Prostate gland (tissue), 2 donors: ENCODE data around the gene SSH2. TPM values are rescaled to one million over a fixed set of nuclear protein-coding genes. Genes with fewer than 3 reads are reported as not detected.

Experiments used
- DNase-seq: peaks from one replicate; pipeline ENCODE4 v3.0.0-alpha.2; 2019; ENCODE audit warnings: low spot score
- H3K27ac ChIP-seq, 2 donors: fragments of 200-600 bp; sonication (generic); 2 replicates each; pipeline ENCODE4 v1.5.1; 2017 to 2019
- H3K27me3 ChIP-seq: fragments of 200-600 bp; sonication (generic); replicated peaks from 2 replicates; pipeline ENCODE4 v1.5.1; 2019; ENCODE audit not compliant: insufficient read depth
- H3K36me3 ChIP-seq, 2 donors: fragments of 200-600 bp; sonication (generic); 1 replicate in 1 of 2; 2 replicates in 1 of 2; pipeline versions ENCODE4 v1.5.1 to v1.8.1; 2017 to 2019
- H3K4me1 ChIP-seq: fragments of 200-600 bp; sonication (generic); replicated peaks from 2 replicates; pipeline ENCODE4 v1.5.1; 2019
- H3K4me3 ChIP-seq, 2 donors: fragments of 200-600 bp; sonication (generic); 2 replicates each; pipeline ENCODE4 v1.5.1; 2017 to 2019
- H3K9me3 ChIP-seq: fragments of 200-600 bp; sonication (generic); 2 replicates; pipeline ENCODE4 v1.5.1; 2017
- POLR2A ChIP-seq: fragments of 450-650 bp; IDR thresholded peaks from one replicate; pipeline ENCODE4 v1.6.1; 2016; ENCODE audit warnings: antibody characterized with exemption, mild to moderate bottlenecking
- POLR2AphosphoS5 ChIP-seq: sonication (generic); formaldehyde crosslinking; IDR thresholded peaks from one replicate; pipeline ENCODE4 v1.6.1; 2017; ENCODE audit warnings: antibody characterized with exemption
- WGBS: methylation state at CpG from one replicate; pipeline ENCODE4 v1.1.5; 2018; 5-methylcytosine and 5-hydroxymethylcytosine counted together
- intact Hi-C: fragments of 100-400 bp; cut with DNase I; formaldehyde crosslinking; loops from one replicate; pipeline ENCODE4 v1.14.2; 2022
- small RNA-seq, 2 donors: library from RNA; depleted of rRNA; stranded (forward); fragments of <200 nt; gene quantifications; one replicate each; pipeline ENCODE3, GENCODE V24; 2016
- total RNA-seq, 2 donors: library from RNA; depleted of rRNA; stranded (reverse); fragments of >200 nt; gene quantifications; one replicate each; pipeline ENCODE4 v1.1.0, GENCODE V29; 2016
- TF ChIP-seq, protein P1 (sequence below), 4 experiments: fragments of 200-600 bp in 2 of 4; fragments of 450-650 bp in 2 of 4; sonication (generic) in 2 of 4; IDR thresholded peaks; 1 replicate in 3 of 4; 2 replicates in 1 of 4; pipeline ENCODE4 v1.5.1; 2016 to 2019; ENCODE audit warnings: antibody characterized with exemption in 4 of 4, mild to moderate bottlenecking in 2 of 4, moderate library complexity in 2 of 4

Gene SSH2
- total RNA-seq, 2 donors from 2014 or later = 10.1 to 27.5 TPM

DNA sequence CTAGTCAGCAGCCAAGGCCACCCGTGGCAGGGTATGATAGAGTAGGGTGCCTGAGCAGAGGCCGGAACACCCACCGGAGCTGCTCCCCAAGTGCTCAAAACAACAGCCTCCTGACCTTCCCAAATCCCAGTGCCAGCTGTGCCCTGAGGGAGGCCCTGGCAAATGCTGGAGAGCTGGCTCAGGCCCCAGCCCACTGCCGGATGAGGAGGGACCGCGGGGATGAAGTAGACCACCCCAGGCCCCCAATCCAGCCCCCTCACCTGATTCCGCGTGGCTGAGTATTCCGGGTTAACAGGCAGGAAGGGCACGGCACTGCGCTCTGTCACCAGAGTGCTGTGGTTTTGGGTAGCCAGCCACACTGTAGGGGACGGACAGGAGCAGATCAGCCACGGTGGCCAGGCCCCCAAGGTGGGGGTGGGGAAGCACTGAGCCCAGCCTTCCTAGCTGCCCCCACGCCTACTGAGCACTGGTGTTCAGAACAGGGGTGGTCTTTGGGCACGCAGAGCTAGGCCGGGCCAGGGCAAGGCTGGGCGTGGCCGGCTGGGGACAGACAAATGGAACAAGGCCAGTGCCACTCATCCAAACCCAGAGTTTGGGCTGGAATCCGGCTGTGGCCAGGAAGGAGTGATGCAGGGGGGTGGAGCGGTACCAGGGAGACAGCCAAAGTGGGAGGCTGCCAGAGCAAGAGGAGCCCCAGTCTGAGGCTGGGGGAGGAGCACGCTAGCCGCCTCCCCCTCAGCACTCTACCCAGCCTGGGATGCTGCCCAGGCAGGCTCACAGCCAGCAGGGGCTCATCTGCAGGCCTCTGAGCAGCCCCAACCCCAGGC, 352.4 kb downstream of the SSH2 start:
- Histone ChIP-seq H3K36me3 (peaks cover 7 to 23% of the 10 kb centered on the region in 2 donors), H3K27ac (no peak overlapping the region), H3K9me3 (no peaks in the 10 kb centered on the region), H3K4me3 (no peak overlapping the region), H3K4me1 (no peaks in the 10 kb centered on the region), H3K27me3 (no peaks in the 10 kb centered on the region)
- intact Hi-C loops = no loop called here
- WGBS = 71% methylated on average over 20 of the region's 22 CpGs
- DNase-seq = no peak
- TF ChIP-seq POLR2A = no peak
- TF ChIP-seq POLR2AphosphoS5 = no peak
- TF ChIP-seq, protein P1, sequence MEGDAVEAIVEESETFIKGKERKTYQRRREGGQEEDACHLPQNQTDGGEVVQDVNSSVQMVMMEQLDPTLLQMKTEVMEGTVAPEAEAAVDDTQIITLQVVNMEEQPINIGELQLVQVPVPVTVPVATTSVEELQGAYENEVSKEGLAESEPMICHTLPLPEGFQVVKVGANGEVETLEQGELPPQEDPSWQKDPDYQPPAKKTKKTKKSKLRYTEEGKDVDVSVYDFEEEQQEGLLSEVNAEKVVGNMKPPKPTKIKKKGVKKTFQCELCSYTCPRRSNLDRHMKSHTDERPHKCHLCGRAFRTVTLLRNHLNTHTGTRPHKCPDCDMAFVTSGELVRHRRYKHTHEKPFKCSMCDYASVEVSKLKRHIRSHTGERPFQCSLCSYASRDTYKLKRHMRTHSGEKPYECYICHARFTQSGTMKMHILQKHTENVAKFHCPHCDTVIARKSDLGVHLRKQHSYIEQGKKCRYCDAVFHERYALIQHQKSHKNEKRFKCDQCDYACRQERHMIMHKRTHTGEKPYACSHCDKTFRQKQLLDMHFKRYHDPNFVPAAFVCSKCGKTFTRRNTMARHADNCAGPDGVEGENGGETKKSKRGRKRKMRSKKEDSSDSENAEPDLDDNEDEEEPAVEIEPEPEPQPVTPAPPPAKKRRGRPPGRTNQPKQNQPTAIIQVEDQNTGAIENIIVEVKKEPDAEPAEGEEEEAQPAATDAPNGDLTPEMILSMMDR (IDR thresholded peaks at IDR 0.05) = no peak

DNA sequence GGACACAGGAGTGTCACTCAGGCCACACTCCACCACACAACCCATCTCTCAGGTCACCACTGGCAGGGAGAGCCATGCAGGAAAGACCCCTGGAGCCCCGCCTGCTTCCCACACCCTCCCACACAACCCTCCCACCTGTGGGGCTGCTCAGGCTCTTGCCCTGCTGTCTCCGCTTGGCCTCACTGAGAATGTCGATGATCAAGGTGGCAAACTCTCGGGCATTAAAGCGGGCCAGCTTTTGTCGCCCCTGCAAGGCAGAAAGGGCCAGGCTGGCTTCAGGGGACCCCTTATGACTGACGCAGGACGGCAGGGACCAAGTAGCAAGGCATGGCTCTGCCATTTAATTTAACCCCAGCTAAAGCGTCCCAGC, 353.0 kb downstream of the SSH2 start:
- TF ChIP-seq POLR2A = no peak
- TF ChIP-seq, protein P1 (IDR thresholded peaks at IDR 0.05) = no peak
- TF ChIP-seq POLR2AphosphoS5 = no peak
- DNase-seq = no peak
- peaks cover 7 to 23% of the 10 kb centered on the region in 2 donors for H3K36me3 ChIP-seq
- H3K9me3 ChIP-seq = no peaks in the 10 kb centered on the region
- WGBS = 94% methylated on average over 9 of the region's 9 CpGs
- no peaks in the 10 kb centered on the region for H3K4me1 ChIP-seq
- no peaks in the 10 kb centered on the region for H3K27me3 ChIP-seq
- no peak overlapping the region for H3K27ac ChIP-seq
- no peak overlapping the region for H3K4me3 ChIP-seq
- intact Hi-C loops = no loop called here

DNA sequence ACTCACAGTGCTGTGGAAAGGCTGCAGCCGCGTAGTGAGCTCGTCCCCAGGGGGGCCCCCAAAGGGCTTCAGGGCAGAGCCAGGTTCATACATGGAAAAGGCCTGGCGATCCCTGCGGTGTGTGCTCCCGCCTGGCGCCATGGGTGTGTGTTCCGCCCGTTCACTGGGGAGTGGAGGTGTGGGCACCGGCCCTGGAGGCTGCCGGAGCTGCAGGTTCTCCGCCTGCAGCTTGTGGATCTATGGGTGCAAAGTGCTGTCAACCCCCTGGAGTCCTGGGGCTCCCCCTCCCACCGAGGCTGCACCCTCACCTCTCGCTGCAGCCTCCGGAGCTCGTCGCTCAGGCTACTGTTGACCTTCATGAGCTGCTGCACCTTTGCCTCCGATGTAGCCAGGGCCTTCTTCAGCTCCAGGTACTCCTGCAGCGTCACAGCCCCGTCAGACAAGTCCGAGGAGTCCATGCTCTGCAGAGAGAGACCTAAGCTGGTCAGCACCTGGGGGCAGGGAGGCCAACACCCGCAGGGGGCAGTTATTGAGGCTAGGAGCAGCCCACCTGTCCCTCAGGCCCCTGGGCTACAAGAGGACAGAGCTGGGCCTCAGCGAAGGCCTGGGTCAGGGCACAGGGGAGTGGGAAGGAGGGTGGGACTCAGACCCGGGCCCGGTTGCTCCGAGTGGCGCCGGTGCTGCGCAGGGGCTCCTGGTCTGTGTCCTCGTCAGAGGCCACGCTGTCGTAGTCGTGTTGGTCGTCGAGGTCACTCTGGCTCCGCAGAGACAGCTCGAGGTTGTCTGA, 353.6 kb downstream of the SSH2 start:
- Histone ChIP-seq H3K36me3 (peaks cover 7 to 23% of the 10 kb centered on the region in 2 donors), H3K4me3 (no peak overlapping the region), H3K27me3 (no peaks in the 10 kb centered on the region), H3K4me1 (no peaks in the 10 kb centered on the region), H3K27ac (no peak overlapping the region), H3K9me3 (no peaks in the 10 kb centered on the region)
- WGBS = 92% methylated on average over 36 of the region's 37 CpGs
- TF ChIP-seq, protein P1 (IDR thresholded peaks at IDR 0.05) = no peak
- TF ChIP-seq POLR2AphosphoS5 = no peak
- TF ChIP-seq POLR2A = no peak
- no peak for DNase-seq
- intact Hi-C loops = no loop called here

Small RNA genes within 50 kb of the gene (small RNA-seq; reads per million reads assigned to genes)
- gene RF00156 = 0 reads per million in 2 donors
- 0 reads per million in 2 donors for gene RF01210
- gene RNU6-920P = 0 reads per million in 2 donors

Other genes starting within 250 kb of the SSH2 start
- under 1 TPM in 1 of 2 donors, not detected in 1; 0.57 TPM for gene EFCAB5, start 11.4 kb upstream of the SSH2 start, total RNA-seq
- 10 to 100 TPM; 21.1 TPM for gene NSRP1, start 186.6 kb upstream of the SSH2 start, total RNA-seq